Endothelial cell of umbilical vein (primary cell): ENCODE results near the gene SMTNL1. TPM values are rescaled to one million over a fixed set of nuclear protein-coding genes. Genes with fewer than 3 reads are reported as not detected.

Experiments
- BruUV-seq: library from RNA; stranded (reverse); fragments of 400-500 nt; replicated peaks from 2 replicates; lab custom pipeline; 2021; lab: Mats Ljungman, UMichigan
- CTCF ChIA-PET: fragments of 300-600, 350-600 bp; sonication (Branson Sonifier 250); formaldehyde crosslinking; loops from one replicate; lab custom pipeline; 2021; ENCODE audit warnings: antibody characterized with exemption, inconsistent platforms; lab: Charles Lee
- POLR2A ChIA-PET: fragments of 300-600, 350-600 bp; sonication (Branson Sonifier 250); formaldehyde crosslinking; loops from one replicate; lab custom pipeline; 2021; ENCODE audit warnings: antibody characterized with exemption, inconsistent platforms; lab: Charles Lee
- DNase-seq: peaks from one replicate; pipeline ENCODE4 v3.0.0-alpha.2; 2011; ENCODE audit warnings: low read depth, low spot score
- FAIRE-seq: peaks from 2 replicates; lab custom pipeline; 2011; peaks lifted over from hg19 to GRCh38; lab: Jason Lieb, UNC
- H2AFZ ChIP-seq: 2 replicates; pipeline ENCODE4 v1.6.0; 2012; ENCODE audit warnings: low read depth, low read length, control low read depth, inconsistent platforms
- H3K27ac ChIP-seq: 2 replicates; pipeline ENCODE4 v1.5.1; 2011; ENCODE audit warnings: low read depth, mild to moderate bottlenecking, control low read depth, low read length, moderate library complexity; ENCODE audit not compliant: insufficient read depth
- H3K27me3 ChIP-seq, 2 experiments: 2 replicates each; pipeline versions ENCODE4 v1.6.0 to v1.6.1; 2011; ENCODE audit warnings: low read length in 2 of 2, mixed read lengths in 1 of 2; ENCODE audit not compliant: control insufficient read depth in 2 of 2, insufficient read depth in 2 of 2
- H3K36me3 ChIP-seq, 2 experiments: 2 replicates in 1 of 2; 3 replicates in 1 of 2; pipeline ENCODE4 v1.5.1; 2011; ENCODE audit warnings: low read length in 2 of 2, mild to moderate bottlenecking in 1 of 2, moderate library complexity in 1 of 2; ENCODE audit not compliant: control insufficient read depth in 2 of 2, insufficient read depth in 2 of 2; ENCODE audit errors: extremely low read depth in 1 of 2
- H3K4me1 ChIP-seq: 3 replicates; pipeline ENCODE4 v1.5.1; 2011; ENCODE audit warnings: mild to moderate bottlenecking, low read length; ENCODE audit not compliant: control insufficient read depth, insufficient read depth; ENCODE audit errors: extremely low read depth
- H3K4me2 ChIP-seq: 2 replicates; pipeline ENCODE4 v1.6.1; 2011; ENCODE audit warnings: low read length, control low read depth, mixed read lengths; ENCODE audit not compliant: insufficient read depth
- H3K4me3 ChIP-seq, 3 experiments: fragments of 200-600 bp in 1 of 3; sonication (generic), shearing (Covaris generic) in 1 of 3; replicated peaks in 1 of 3; 2 replicates each; pipeline ENCODE4 v1.5.1; 2011 to 2016; ENCODE audit warnings: control low read depth in 3 of 3, low read length in 3 of 3, mild to moderate bottlenecking in 2 of 3, inconsistent platforms in 1 of 3, low read depth in 1 of 3, moderate library complexity in 1 of 3; ENCODE audit not compliant: insufficient read depth in 1 of 3
- H3K79me2 ChIP-seq: 2 replicates; pipeline ENCODE4 v1.6.0; 2012; ENCODE audit warnings: low read length, inconsistent platforms; ENCODE audit not compliant: control insufficient read depth, insufficient read depth
- H3K9ac ChIP-seq: replicated peaks from 2 replicates; pipeline ENCODE3; 2011; ENCODE audit warnings: low read length, control low read depth; ENCODE audit not compliant: insufficient read depth; ENCODE audit errors: extremely low read depth
- H3K9me1 ChIP-seq: replicated peaks from 3 replicates; pipeline ENCODE4 v1.6.0; 2011; ENCODE audit warnings: mild to moderate bottlenecking, low read length; ENCODE audit not compliant: control insufficient read depth, insufficient read depth; ENCODE audit errors: extremely low read depth
- H3K9me3 ChIP-seq: replicated peaks from 2 replicates; pipeline ENCODE4 v1.5.1; 2012; ENCODE audit warnings: low read length, inconsistent platforms; ENCODE audit not compliant: control insufficient read depth, insufficient read depth
- H4K20me1 ChIP-seq: replicated peaks from 2 replicates; pipeline ENCODE3; 2011; ENCODE audit warnings: mild to moderate bottlenecking, low read length; ENCODE audit not compliant: control insufficient read depth, insufficient read depth; ENCODE audit errors: extremely low read depth
- CTCF ChIP-seq, 2 donors: IDR thresholded peaks; 1 replicate in 1 of 2; 2 replicates in 1 of 2; pipeline ENCODE4 v1.5.1; 2011; ENCODE audit warnings: low read length in 2 of 2, mild to moderate bottlenecking in 2 of 2, moderate library complexity in 2 of 2, control low read depth in 1 of 2, inconsistent platforms in 1 of 2, low read depth in 1 of 2; ENCODE audit not compliant: insufficient read depth in 1 of 2; ENCODE audit errors: extremely low read depth in 1 of 2
- EZH2 ChIP-seq: IDR thresholded peaks from 2 replicates; pipeline ENCODE4 v1.6.1; 2012; ENCODE audit warnings: borderline replicate concordance, low read depth, mild to moderate bottlenecking, moderate library complexity, low read length, inconsistent platforms; ENCODE audit not compliant: severe bottlenecking
- FOS ChIP-seq: IDR thresholded peaks from 2 replicates; pipeline ENCODE4 v1.6.1; 2011; ENCODE audit warnings: mild to moderate bottlenecking, low read length, moderate library complexity, borderline replicate concordance; ENCODE audit not compliant: insufficient read depth
- GATA2 ChIP-seq: IDR thresholded peaks from 2 replicates; pipeline ENCODE4 v1.7.0; 2011; ENCODE audit warnings: low read depth, mild to moderate bottlenecking, moderate library complexity, mixed read lengths, low read length; ENCODE audit not compliant: insufficient read length, insufficient read depth
- JUN ChIP-seq: IDR thresholded peaks from 2 replicates; pipeline ENCODE4 v1.6.1; 2011; ENCODE audit warnings: borderline replicate concordance, low read depth; ENCODE audit not compliant: insufficient read length, insufficient read depth
- MYC ChIP-seq: IDR thresholded peaks from one replicate; pipeline ENCODE4 v1.6.1; 2011; ENCODE audit warnings: mild to moderate bottlenecking, low read depth, low read length
- POLR2A ChIP-seq: IDR thresholded peaks from 2 replicates; pipeline ENCODE4 v1.6.1; 2012; ENCODE audit warnings: low read depth, mild to moderate bottlenecking, control low read depth, low read length
- POLR2AphosphoS5 ChIP-seq: IDR thresholded peaks from 2 replicates; pipeline ENCODE4 v1.6.1; 2012; ENCODE audit warnings: low read depth, mild to moderate bottlenecking, control low read depth, low read length, moderate library complexity; ENCODE audit not compliant: insufficient read depth
- dilution Hi-C: fragments of 300-500 bp; cut with MboI; formaldehyde crosslinking; loops from one replicate; pipeline ENCODE4 v1.15.0; 2019; ENCODE audit warnings: low sequenced_read_pairs; ENCODE audit not compliant: extremely low pct_ligation_motif_present
- intact Hi-C: fragments of 100-400 bp; cut with micrococcal nuclease; formaldehyde crosslinking; loops from one replicate; pipeline ENCODE4 v1.10.0; 2022
- polyA plus RNA-seq, 4 experiments: library from polyadenylated mRNA; depleted of rRNA in 3 of 4; stranded (reverse) in 3 of 4; unstranded in 1 of 4; fragments of >200 nt; gene quantifications; 2 replicates each; pipeline versions ENCODE4 v1.2.1 to v1.2.3, GENCODE V29; 2011 to 2012; ENCODE audit warnings: missing spikeins in 1 of 4
- total RNA-seq: library from RNA; stranded (reverse); gene quantifications from 2 replicates; pipeline ENCODE4 v1.2.3, GENCODE V29; 2021
- TF ChIP-seq, protein P1 (sequence below): IDR thresholded peaks from 2 replicates; pipeline ENCODE4 v1.6.1; 2011; ENCODE audit not compliant: insufficient read depth, insufficient read length

The SMTNL1 gene
- total and polyA plus RNA-seq, 2 donors (not counting 3 experiments of a cell fraction or from before 2014, with no cell fraction given) = not detected

- no peaks in the 10 kb centered on the region for H3K27me3 ChIP-seq
- no peaks in the 10 kb centered on the region for H3K79me2 ChIP-seq
- ChIA-PET CTCF (interaction anchor here (0.9 to 3.5 kb wide), 3 partner anchors 15 to 145 kb away, joined by 3 to 11 read pairs (median 3); no protein-coding TSS in a partner anchor), POLR2A (interaction anchor here (0.7 kb wide), 1 partner anchor 14 kb away, joined by 4 read pairs; no protein-coding TSS in a partner anchor)
- no peaks in the 10 kb centered on the region for H4K20me1 ChIP-seq
- FAIRE-seq (peak; percentile 89), DNase-seq (peak; percentile 97)
- H3K4me2 ChIP-seq = peak overlapping the region; percentile 71
- no peaks in the 10 kb centered on the region for H3K36me3 ChIP-seq
- dilution Hi-C loops = no loop called here
- peak overlapping the region; percentile 82 for H2AFZ ChIP-seq
- intact Hi-C loops = loop anchor here (1.0 kb wide), 1 partner anchor 17 kb away; no protein-coding TSS in a partner anchor
- no peak overlapping the region for H3K27ac ChIP-seq
- H3K4me1 ChIP-seq = peaks cover 7% of the 10 kb centered on the region
- H3K9me1 ChIP-seq = no peaks in the 10 kb centered on the region
- TF ChIP-seq, protein P1, sequence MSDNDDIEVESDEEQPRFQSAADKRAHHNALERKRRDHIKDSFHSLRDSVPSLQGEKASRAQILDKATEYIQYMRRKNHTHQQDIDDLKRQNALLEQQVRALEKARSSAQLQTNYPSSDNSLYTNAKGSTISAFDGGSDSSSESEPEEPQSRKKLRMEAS = no peak
- TF ChIP-seq POLR2AphosphoS5 = peak; percentile 66
- peak; percentile 13 for TF ChIP-seq POLR2A
- BruUV-seq = no TSS peak
- H3K4me3 ChIP-seq = peak overlapping the region in 2 of 3 experiments; percentile 3 to 22
- H3K9ac ChIP-seq = peak overlapping the region; percentile 41
- no peaks in the 10 kb centered on the region for H3K9me3 ChIP-seq
These were observed 37.9 kb upstream of the SMTNL1 start for GRCh38 chr11:57499413-57499982.

DNA sequence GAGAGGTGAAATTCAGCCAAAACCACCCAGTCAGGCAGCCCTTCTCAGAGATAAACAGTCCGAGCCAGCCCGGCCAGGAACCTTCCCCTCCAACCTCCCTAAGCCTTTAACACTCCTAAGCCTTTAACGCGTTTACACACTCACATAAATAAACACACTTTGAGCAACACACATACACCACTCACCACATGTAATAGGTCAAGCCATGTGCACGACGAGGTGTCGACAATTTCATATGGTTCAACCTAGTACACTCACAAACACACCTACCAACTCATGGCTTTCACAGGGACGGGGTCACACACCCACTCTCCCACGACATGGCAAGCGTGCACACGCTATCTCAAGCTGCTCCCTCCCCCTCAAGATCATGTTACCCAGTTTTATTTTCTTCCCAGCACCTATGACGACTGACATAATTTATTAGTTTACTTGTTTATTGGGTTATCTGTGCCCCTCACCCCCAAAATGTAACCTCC, 37.4 kb upstream of the SMTNL1 start:
- TF ChIP-seq CTCF (IDR thresholded peaks at IDR 0.05; ENCODE audit: extremely low read depth in 1 of 2, insufficient read depth in 1 of 2, low read depth in 1 of 2, low read length in 2 of 2) (no peak), EZH2 (no peak), POLR2A (no peak), GATA2 (no peak), POLR2AphosphoS5 (no peak), JUN (no peak), FOS (no peak), MYC (no peak)
- TF ChIP-seq, protein P1 = no peak
- H3K79me2 ChIP-seq = no peaks in the 10 kb centered on the region
- no peak for DNase-seq
- ChIA-PET POLR2A (no interaction called here), CTCF (interaction anchor here (0.7 to 3.5 kb wide), 5 partner anchors 14 to 144 kb away, joined by 3 to 11 read pairs (median 3); no protein-coding TSS in a partner anchor)
- dilution Hi-C loops (no loop called here), intact Hi-C loops (loop anchor here (1.0 kb wide), 1 partner anchor 16 kb away; no protein-coding TSS in a partner anchor)
- no peak overlapping the region for H3K27ac ChIP-seq
- BruUV-seq = no TSS peak
- no peaks in the 10 kb centered on the region for H4K20me1 ChIP-seq
- peaks cover 7% of the 10 kb centered on the region for H3K4me1 ChIP-seq
- H3K9me3 ChIP-seq = no peaks in the 10 kb centered on the region
- H3K4me3 ChIP-seq = peak overlapping the region in 2 of 3 experiments; percentile 3 to 22
- H3K27me3 ChIP-seq = no peaks in the 10 kb centered on the region
- no peaks in the 10 kb centered on the region for H3K9me1 ChIP-seq
- H2AFZ ChIP-seq = peak overlapping the region; percentile 82
- no peaks in the 10 kb centered on the region for H3K36me3 ChIP-seq
- peak overlapping the region; percentile 26 for H3K9ac ChIP-seq
- FAIRE-seq = no peak
- H3K4me2 ChIP-seq = peak overlapping the region; percentile 71
